Stimulated activated CD8-positive, alpha-beta memory T cell treated with anti-CD3 and anti-CD28 coated beads, Interleukin-15, amount 100 ng/mL, for 1 hour (primary cell): ENCODE data around the gene POLD3.

Experiments used
- DNase-seq: peaks from one replicate; pipeline ENCODE4 v3.0.0-alpha.2; 2020; ENCODE audit warnings: low read depth

Gene POLD3

DNA sequence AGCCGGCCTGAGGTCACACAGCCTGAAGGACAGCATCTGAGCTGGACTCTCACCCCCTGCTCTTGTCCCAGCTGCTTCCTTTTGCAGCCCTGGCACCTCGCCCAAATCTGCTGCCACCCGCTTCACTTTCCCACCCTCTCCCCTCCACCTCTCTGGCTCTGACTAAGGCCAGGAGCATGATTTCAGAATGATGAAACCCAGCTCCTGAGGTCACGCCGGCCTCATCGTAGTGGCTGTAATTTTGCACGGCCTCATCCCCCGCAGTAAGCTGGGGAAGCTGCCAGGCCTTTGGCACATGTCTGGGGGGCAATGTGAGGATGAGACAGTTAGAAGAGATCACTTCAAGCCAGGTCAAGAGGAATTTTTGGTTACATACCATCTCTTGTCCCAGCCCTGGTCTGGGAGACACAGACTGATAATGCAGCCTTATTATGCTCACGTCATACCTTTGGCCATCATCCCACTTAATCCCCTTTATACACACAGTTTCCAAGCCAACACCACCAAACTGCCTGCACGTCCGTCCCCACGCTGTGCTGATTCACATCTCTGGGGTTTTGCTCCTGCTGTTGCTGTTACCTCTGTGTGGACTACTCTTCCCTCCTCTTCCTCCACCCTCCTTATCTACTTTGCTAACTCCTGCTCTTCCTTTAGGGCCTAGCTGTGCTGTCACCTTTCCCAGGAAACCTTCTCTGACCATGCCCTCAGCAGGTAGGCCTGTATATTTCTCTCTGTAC, 80.7 kb downstream of the POLD3 start:
- DNase-seq = no peak

- no peak for DNase-seq
Measured at GRCh38 chr11:74673693-74674360, 81.4 kb downstream of the POLD3 start.

DNA sequence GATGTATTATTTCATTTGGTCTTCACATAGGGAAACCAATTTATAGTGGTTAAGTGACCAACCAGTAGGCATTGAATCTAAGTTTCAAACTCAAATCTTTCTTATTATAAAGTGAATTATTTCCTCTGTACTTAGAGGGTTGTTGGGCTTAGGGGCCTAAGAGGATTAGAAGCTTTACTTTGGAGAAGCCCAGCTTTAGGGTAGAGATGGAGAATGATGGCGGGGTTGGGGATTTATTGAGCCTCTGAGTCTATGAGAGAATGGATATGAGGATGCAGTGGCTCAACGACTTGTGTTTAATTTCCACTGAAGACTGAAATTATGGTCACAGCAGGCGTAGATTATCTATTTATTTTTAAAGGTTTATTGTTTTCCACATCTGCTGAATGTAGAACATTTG, 83.4 kb downstream of the POLD3 start:
- no peak for DNase-seq

DNA sequence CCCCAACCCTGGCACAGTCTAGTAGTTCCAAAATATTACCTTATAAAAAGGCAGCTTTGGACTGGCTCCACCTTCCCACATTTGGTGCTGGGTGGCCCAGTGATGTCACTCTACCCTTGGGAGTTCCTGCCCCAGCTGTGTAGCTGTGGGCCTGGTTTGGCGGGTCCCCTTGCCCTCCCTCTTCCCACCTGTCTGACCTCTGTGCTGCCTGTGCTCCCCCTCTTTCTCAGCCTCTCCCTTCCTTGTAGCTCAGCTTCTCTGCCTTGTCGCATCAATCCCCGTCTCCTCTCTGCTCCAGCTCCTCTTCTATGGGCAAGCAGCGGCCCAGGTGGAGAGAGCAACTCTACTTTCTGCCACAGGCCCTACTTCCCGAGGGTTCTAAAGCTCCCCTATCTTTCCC, 84.2 kb downstream of the POLD3 start:
- DNase-seq = no peak

DNA sequence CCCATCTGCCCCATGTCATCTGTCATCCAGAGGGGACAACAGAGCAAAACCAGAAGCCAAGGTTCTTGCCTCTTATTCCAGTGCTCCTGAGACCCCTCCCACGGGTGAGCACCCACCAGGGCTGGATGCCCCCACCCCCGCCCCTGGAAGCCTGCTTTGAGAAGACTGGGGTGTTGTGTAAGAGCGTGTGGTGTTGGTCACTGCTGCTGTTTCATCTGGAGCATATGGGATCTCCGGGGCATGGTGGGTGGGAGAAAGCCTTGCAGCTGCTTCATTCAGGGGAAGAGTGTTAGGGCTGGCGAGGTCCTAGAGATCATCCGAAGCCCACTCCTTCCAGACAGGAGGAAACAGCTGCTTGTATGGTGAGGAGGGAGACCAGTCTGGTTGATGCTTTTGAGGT, 84.7 kb downstream of the POLD3 start:
- no peak for DNase-seq

- no peak for DNase-seq
Measured at GRCh38 chr11:74678041-74678440, 85.7 kb downstream of the POLD3 start.

- DNase-seq = no peak
Measured at GRCh38 chr11:74678591-74679512, 86.5 kb downstream of the POLD3 start.

GRCh38 chr11:74679513-74679865, 87.1 kb downstream of the POLD3 start:
- no peak for DNase-seq

DNA sequence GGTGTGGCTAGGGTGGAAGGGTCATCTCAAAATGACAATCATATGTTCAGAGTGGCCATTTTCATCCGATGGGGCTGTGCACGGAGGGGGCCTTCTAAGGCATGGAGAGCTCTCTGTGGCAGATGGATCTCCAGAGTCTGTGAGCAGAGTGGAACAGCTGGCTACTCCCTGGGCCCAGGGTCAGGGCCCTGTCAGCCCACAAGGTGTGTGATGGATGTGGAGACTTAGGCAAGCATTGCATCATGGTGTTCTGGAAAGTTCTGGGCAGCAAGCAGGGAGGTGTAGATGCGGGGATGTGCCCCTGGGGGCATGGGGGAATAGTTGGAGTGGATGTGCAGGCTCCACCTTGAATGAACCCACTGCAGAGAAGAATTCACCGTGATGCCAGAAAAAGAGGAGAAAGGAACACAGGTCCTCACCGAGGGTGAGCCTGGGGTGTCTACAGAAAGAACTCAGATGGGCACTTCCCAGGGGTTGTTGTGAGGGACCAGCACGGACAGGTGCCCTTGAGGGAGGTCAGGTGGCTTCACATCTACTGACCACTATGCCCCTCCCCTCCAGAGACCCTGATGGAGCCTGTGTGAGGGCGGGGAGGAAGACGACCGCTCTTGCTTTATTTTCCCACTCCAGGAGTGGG, 87.8 kb downstream of the POLD3 start:
- DNase-seq = no peak

DNA sequence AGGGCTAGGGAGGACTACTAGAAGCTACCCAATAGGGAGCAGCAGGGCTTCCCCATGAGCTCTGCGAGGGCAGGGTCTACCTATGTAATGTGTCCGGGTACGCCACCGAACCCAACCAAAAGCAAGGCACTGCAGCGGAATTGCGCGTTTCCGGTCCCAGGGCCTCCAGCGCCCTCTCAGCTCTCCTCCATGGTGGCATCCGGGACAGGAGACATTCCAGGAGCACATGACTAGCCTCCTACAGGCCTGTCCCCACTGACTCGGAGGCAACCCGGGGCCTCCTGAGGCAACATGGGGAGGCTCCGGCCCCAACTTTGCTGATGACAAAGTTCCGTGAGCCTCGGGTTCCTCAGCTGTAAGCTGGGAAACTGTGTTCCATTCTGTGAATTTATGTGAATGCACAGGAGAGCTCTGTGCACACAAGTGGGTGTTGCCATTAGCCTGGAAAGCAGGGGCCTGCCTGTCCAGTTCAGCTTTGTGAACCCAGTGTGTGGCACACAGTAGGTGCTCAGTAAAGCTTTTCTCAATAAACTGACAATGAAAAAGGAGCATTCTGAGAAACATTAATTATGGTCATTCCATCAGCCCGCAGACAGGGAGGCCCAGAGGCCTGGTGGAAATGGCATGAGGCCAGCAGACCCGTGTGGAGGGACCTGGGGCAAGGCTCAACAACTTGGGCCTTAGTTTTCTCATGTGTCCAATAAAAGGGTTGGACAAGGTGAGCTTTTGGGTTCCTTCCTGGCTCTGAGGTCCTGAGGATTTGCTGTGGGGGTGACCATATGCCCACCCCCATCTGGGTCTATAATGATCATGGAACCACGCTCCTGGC, 88.5 kb downstream of the POLD3 start:
- no peak for DNase-seq

DNA sequence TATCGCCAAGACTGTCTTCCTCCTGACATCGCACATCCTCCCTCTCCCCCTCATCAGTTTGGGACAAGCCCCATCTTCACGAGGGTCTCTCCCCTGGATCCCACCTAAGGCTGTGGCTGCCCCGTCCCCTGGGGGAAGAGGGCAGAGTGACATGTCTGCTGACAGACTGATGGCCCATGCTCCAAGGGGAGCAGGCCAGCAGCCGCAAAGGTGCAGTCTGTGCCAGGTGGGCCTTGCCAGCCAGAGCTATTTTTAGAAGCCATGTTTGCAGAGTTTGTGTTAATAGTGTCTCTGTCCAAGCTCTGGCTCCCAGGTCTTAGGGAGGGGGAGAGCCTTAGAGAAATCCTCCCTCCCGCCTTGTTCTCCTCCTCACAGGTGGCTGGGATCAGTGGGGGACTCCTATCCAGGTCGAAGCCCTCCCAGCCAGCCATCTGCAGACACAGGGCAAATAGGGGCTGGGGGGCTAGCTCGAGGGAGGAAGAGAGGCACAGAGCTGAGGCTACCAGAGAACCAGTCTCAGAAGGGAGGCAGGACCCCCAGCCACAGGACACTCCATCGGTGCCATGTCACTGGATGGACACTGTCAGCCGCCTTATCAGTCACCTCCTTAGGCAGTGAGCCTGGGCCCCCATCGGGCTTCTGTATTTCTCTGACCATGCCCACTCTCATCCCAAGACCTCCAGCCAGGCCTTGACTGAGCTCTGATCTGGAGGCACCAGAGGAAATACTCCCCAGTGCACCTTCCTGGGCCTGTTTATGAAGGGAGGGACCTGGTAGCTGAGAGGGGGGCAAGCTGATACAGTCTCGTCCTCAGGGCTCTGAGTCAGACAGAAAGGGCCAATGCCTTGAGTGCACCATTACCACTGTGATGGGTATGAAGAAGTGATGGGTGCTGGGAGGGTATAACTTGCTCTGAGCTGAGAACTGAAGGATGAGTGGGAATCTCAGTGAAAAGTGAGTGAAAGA, 89.6 kb downstream of the POLD3 start:
- DNase-seq = no peak

- no peak for DNase-seq
Measured at GRCh38 chr11:74682731-74683278, 90.4 kb downstream of the POLD3 start.

GRCh38 chr11:74683279-74683871, 91.0 kb downstream of the POLD3 start:
- DNase-seq = no peak

- no peak for DNase-seq
Measured at GRCh38 chr11:74683941-74684481, 91.6 kb downstream of the POLD3 start.

DNA sequence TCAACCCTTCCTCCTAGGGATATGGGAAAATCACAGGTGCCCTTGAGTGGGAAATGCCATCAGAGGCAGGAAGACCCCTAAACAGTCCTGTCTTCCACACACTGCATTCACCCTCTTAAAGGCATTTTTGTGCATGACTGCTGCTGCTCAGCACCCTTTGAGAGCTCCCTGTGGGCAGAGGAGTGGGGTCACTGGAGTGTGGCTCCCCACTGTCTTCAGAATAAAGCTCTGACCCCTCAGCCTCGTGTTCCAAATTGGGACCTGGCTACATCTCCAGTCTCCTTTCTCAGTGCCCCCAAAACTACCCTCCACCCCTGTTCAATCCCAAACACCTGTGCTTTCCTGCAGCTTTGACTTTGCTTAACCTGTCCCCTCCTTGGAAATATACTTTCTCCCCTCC, 92.3 kb downstream of the POLD3 start:
- no peak for DNase-seq

DNA sequence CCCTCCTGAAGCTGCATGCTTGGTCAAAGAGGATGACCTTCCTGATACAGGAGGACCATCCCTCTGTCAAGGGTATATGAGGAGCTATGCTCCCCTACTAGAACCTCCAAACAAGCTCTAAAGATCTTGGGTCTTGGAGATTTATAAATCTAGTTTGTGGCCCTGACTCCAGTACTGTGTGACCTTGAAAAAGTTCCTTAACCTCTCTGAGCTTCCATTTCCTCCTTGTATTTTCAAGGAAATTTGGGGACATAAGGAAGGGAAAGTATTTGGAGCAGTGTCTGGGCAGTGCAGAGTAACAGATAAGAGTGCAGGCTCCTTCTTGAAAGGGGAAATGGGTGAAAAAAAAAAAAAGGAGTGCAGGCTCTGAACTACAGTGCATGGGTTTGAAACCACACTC, 93.0 kb downstream of the POLD3 start:
- DNase-seq = no peak

GRCh38 chr11:74685905-74686304, 93.5 kb downstream of the POLD3 start:
- no peak for DNase-seq

GRCh38 chr11:74686792-74687191, 94.4 kb downstream of the POLD3 start:
- DNase-seq = no peak
